Amniotic epithelial cell (primary cell): Measurements from ENCODE around the gene CASP6.

Experiments
- DNase-seq: peaks from one replicate; pipeline ENCODE4 v3.0.0-alpha.2; 2010; ENCODE audit warnings: low read depth

CASP6 gene

GRCh38 chr4:109671350-109671749, 31.9 kb downstream of the CASP6 start:
- DNase-seq, result no peak

GRCh38 chr4:109665783-109666485, 37.3 kb downstream of the CASP6 start:
- DNase-seq, result no peak

GRCh38 chr4:109662771-109663170, 40.5 kb downstream of the CASP6 start:
- no peak for DNase-seq

- no peak for DNase-seq
These were observed 41.1 kb downstream of the CASP6 start for GRCh38 chr4:109662116-109662515.

GRCh38 chr4:109658871-109659410, 44.3 kb downstream of the CASP6 start:
- peak; percentile 27 for DNase-seq

GRCh38 chr4:109657854-109658418, 45.3 kb downstream of the CASP6 start:
- no peak for DNase-seq

- DNase-seq, result no peak
These were observed 47.8 kb downstream of the CASP6 start for GRCh38 chr4:109655396-109655795.

GRCh38 chr4:109649872-109650271, 53.4 kb downstream of the CASP6 start:
- no peak for DNase-seq

GRCh38 chr4:109648997-109649575, 54.2 kb downstream of the CASP6 start:
- DNase-seq, result no peak

GRCh38 chr4:109648266-109648996, 54.8 kb downstream of the CASP6 start:
- DNase-seq, result no peak

GRCh38 chr4:109645874-109646710, 57.2 kb downstream of the CASP6 start:
- no peak for DNase-seq

- DNase-seq, result no peak
These were observed 62.6 kb downstream of the CASP6 start for GRCh38 chr4:109640644-109641043.
